Measurements from ENCODE around the gene CDC16. TPM values are rescaled to one million over a fixed set of nuclear protein-coding genes. Genes with fewer than 3 reads are reported as not detected.

CDC16 gene
- total and polyA plus RNA-seq, 2 of the 13 experiments (the other 11 are each of a cell fraction or from before 2014, with no cell fraction given) = 24.2 to 60.9 TPM

GRCh38 chr13:114203536-114203935 is 31.2 kb upstream of the CDC16 start:
- FAIRE-seq = no peak
- CTCF ChIA-PET (ENCODE audit: low intra/inter-chr PET ratio, low total read pairs) = no interaction called here
- TF ChIP-seq SNAPC4 (CRISPR knock-in tag; IDR thresholded peaks at IDR 0.05) = no peak
- TF ChIP-seq ZBTB7A (CRISPR knock-in tag; IDR thresholded peaks at IDR 0.05) = no peak
- TF ChIP-seq HDAC2 (CRISPR knock-in tag; IDR thresholded peaks at IDR 0.05) = no peak
- TF ChIP-seq ATF7-NPFF (CRISPR knock-in tag; IDR thresholded peaks at IDR 0.05; ENCODE audit: low read depth) = no peak
- TF ChIP-seq, protein P1, sequence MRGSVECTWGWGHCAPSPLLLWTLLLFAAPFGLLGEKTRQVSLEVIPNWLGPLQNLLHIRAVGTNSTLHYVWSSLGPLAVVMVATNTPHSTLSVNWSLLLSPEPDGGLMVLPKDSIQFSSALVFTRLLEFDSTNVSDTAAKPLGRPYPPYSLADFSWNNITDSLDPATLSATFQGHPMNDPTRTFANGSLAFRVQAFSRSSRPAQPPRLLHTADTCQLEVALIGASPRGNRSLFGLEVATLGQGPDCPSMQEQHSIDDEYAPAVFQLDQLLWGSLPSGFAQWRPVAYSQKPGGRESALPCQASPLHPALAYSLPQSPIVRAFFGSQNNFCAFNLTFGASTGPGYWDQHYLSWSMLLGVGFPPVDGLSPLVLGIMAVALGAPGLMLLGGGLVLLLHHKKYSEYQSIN (CRISPR knock-in tag; IDR thresholded peaks at IDR 0.05; ENCODE audit: borderline replicate concordance) = no peak
- no peak for TF ChIP-seq BRCA1 (CRISPR knock-in tag; IDR thresholded peaks at IDR 0.05)
- TF ChIP-seq HIVEP1 (CRISPR knock-in tag; IDR thresholded peaks at IDR 0.05) = no peak
- no peak for TF ChIP-seq ZNF441 (CRISPR knock-in tag; IDR thresholded peaks at IDR 0.05; ENCODE audit: borderline replicate concordance)
- TF ChIP-seq ZNF776 (CRISPR knock-in tag; IDR thresholded peaks at IDR 0.05) = no peak
- no peak for TF ChIP-seq PLRG1 (conservative IDR thresholded peaks at IDR 0.05)
- no peak for TF ChIP-seq YY1 (IDR thresholded peaks at IDR 0.05; ENCODE audit: insufficient read depth, insufficient replicate concordance, low read depth, low read length)
- no peak for TF ChIP-seq SCMH1 (CRISPR knock-in tag; IDR thresholded peaks at IDR 0.05; ENCODE audit: borderline replicate concordance)
- no peak for TF ChIP-seq ZNF552 (CRISPR knock-in tag; IDR thresholded peaks at IDR 0.05; ENCODE audit: borderline replicate concordance)
- TF ChIP-seq, protein P2, sequence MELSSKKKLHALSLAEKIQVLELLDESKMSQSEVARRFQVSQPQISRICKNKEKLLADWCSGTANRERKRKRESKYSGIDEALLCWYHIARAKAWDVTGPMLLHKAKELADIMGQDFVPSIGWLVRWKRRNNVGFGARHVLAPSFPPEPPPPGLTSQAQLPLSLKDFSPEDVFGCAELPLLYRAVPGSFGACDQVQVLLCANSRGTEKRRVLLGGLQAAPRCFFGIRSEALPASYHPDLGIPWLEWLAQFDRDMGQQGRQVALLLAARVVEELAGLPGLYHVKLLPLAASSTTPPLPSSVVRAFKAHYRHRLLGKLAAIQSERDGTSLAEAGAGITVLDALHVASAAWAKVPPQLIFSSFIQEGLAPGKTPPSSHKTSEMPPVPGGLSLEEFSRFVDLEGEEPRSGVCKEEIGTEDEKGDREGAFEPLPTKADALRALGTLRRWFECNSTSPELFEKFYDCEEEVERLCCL (CRISPR knock-in tag; IDR thresholded peaks at IDR 0.05; ENCODE audit: borderline replicate concordance) = no peak
- no peak for TF ChIP-seq ZNF337 (CRISPR knock-in tag; IDR thresholded peaks at IDR 0.05; ENCODE audit: borderline replicate concordance, low read depth)
- no peak for TF ChIP-seq YEATS2 (CRISPR knock-in tag; IDR thresholded peaks at IDR 0.05; ENCODE audit: borderline replicate concordance)
- no peak for TF ChIP-seq BORCS8-MEF2B (CRISPR knock-in tag; IDR thresholded peaks at IDR 0.05)

More at GRCh38 chr13:114203536-114203935, 31.2 kb upstream of the CDC16 start:
- ATAC-seq = no peak
- POLR2A ChIA-PET = no interaction called here
- Histone ChIP-seq H3K9ac (ENCODE audit: insufficient read depth, low read depth, low read length) (no peak overlapping the region), H2AFZ (ENCODE audit: low read length) (no peak overlapping the region), H3K27ac (ENCODE audit: extremely low read length, insufficient read depth, low read length) (no peak overlapping the region), H3K27me3 (ENCODE audit: control insufficient read depth in 1 of 2, insufficient read depth in 2 of 2, low read length in 2 of 2) (peaks cover 1 to 14% of the 10 kb centered on the region in 2 experiments; a peak in 3 of 5 replicates), H4K20me1 (ENCODE audit: insufficient read depth, low read length) (no peaks in the 10 kb centered on the region), H3K4me1 (ENCODE audit: insufficient read depth, low read length) (no peaks in the 10 kb centered on the region), H3K36me3 (replicated peaks in 1 of 2; ENCODE audit: control insufficient read depth in 1 of 2, insufficient read depth in 2 of 2, low read length in 2 of 2) (no peaks in the 10 kb centered on the region), H3K4me2 (ENCODE audit: low read depth, low read length) (no peak overlapping the region), H3K9me3 (ENCODE audit: low read length) (peaks cover 11% of the 10 kb centered on the region), H3K79me2 (ENCODE audit: insufficient read depth, low read length) (no peaks in the 10 kb centered on the region), H3K4me3 (replicated peaks in 1 of 3; ENCODE audit: insufficient read depth in 1 of 3, low read depth in 2 of 3, low read length in 3 of 3) (no peak overlapping the region)
- 14% methylated on average over 4 of the region's 4 CpGs for WGBS (ENCODE audit: low lambda C conversion rate)
- BruUV-seq (replicated peaks) = no TSS peak
- no peak for DNase-seq (ENCODE audit: low spot score)
- in situ Hi-C loops (cut with HindIII; ENCODE audit: extremely low pct_ligation_motif_present, low pct_unique_long_range_greater_than_20kb) = no loop called here
- intact Hi-C loops (cut with micrococcal nuclease; ENCODE audit: unreplicated experiment) = no loop called here
